NCI-H2081 (cell line): Measurements from ENCODE around the gene PHGDH.

Experiments used
- DNase-seq, 2 experiments: peaks; one replicate each; lab custom pipeline; 2025; lab: John Stamatoyannopoulos, UW

PHGDH gene

DNA sequence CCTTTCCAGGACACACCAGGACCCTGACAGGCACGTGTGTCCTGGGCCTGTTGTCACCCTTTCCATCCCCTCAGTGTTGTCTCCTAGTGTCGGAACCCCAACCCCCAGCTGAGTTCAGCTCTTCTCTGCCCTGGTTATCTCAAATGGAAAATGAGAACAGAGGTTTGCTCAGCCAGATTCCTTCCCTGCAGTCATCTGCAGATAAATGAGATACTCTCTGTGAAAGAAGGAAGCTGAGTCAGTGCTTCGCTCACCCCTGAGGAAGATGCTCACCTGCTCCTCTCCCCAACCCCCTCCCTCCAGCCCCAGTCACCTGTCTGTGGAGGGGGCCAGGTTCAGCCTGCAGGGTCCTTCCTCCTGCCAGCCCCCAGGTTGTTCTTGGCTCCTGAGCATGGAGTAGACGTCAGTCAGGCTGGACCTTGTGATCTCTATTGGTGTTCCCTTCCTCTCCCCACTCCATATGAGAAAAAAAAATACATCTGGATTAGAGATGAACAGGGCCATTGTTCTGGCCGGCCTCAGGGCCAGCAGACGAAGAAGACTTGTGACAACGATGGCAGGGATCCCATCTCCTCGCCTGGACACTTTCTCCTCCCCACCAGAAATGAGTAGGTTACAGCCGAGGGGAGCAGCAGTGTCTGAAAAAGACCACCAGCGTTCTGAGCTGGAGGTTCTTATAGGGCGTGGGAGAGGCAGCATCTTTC, 20.9 kb downstream of the PHGDH start:
- DNase-seq = no peak

DNA sequence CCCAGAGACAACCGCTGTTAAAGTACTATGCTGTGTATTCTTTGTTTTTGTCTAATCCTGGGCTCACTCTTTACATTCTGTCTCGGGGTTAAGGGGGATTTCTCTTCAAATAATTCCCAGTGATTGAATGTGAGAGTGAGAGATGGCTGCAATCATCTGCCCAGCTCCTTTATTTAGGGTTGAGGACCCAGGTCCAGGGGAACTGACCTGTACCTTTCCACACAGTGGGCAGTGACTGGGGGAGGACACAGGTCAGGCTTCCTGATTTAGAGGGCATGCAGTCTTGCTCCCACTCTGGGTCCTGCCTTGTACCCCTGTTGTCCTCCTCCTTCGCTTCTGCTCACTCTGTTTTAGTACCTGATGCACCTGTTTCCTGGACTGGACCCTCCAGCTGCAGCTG, 22.0 kb downstream of the PHGDH start:
- DNase-seq = no peak

DNA sequence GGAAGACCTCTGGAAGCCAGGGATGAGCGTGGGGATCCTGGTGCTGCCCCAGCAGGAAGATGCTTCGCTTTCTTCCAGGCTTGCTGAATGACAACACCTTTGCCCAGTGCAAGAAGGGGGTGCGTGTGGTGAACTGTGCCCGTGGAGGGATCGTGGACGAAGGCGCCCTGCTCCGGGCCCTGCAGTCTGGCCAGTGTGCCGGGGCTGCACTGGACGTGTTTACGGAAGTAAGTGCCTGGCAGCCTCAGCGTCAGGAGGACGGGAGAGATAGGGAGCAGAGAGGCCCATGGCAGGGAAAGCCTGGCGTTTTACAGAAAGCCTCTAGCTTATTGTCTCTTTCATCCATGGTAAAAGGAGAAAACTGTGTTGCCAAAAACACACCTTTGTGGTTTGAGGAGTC, 23.5 kb downstream of the PHGDH start:
- no peak for DNase-seq

DNA sequence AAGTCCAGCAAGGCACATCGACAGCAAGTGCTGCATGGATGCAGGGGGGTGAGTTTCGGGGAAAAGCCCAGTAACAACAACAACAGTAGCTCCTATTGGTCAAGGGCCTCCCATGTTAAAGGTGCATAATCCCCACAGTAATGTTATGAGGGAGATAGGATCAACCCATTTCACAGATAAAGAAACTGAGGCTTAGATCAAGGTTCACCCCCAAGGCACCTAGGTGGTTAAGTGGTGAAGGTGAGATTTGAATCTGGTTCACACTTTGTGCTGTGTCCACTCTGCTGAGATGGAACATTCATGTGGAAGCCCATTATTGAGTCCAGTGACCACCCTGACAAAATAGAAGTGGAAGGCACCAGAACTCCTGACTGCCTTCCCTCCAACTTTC, 24.9 kb downstream of the PHGDH start:
- DNase-seq = no peak

DNA sequence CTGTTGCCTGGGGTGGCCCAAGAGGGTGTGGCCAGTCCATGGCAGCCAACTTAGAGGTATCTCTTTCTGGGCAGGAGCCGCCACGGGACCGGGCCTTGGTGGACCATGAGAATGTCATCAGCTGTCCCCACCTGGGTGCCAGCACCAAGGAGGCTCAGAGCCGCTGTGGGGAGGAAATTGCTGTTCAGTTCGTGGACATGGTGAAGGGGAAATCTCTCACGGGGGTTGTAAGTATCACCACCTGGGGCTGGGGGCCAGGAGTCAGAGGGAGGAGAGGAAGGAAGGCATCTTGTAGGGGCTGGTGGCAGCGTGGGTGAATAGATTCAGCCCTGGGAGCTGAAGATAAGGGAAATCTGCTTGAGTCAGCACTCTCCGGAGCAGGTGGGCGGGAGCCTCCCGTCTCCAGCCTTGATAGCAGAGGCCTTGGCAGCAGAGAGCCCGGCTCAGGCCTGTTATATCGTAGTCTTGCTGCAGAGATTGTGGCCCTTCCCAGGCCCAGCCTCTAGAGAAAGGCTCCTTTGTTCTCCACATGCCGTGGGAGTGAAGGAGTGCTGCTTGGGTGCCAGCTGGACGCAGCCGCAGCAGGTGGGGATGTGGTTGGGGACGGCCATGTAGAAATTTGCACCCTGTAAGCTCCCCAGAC, 25.4 kb downstream of the PHGDH start:
- DNase-seq = no peak

DNA sequence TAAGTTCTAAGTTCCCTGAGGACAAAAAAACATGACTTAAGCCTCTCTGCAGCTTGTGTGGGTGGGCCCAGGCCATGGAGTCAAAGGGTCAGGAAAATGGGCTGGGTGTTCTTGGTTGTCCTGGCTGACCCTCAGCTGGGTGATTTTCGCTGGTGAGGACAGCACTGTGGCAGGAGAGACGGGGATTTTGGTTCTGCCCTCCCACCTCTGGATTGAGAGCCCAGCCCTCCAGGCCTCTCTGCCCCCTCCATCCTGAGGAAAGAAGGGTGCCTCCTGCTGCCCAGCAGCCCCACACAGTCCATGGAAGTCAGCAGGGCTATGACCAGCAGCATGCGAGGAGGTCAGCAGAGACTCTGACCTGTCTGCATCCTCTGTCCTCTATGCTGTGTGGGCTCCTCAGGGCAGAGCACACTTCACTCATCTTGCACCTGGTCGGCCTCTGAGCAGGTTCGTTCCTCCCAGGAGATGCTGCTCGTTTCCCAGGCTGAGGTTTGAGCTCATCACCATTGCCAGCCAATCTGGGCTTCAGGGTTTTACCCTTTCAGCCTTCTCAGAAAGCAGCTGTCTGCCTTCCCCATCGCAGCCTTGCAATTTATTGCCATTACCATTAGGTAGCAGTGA, 26.5 kb downstream of the PHGDH start:
- DNase-seq = no peak

DNA sequence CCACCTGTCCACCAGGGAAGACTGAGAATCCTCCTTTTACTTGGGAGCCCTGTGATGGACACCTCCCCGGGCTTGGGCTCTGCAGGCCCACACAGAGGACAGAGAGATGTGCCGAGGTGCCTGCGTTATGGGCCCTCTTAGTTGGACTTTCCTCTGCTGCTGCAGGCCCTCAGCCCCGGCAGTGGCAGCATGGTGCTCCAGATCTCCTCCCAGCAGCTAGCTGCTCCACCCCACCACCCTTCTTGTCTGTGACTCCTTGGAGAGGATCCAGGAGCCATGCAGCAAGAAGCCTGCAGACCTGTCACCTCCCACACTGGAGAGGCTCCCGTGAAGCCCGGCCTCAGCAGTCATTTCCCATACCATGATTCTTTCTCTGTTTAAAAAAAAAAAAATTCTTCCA, 27.4 kb downstream of the PHGDH start:
- no peak for DNase-seq

DNA sequence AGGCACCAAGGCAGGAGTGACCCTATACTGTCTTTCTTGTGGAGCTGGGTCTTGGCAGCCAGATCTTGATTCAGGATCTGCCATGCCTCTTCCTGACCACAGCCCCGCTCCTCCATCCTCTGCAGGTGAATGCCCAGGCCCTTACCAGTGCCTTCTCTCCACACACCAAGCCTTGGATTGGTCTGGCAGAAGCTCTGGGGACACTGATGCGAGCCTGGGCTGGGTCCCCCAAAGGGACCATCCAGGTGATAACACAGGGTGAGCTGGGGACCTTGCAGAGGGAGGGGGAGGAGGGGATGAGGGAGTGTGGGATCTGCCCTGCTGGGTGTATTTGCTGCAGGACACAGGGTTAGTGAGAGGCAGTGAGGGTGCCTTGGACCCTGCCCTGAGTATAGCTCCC, 28.5 kb downstream of the PHGDH start:
- no peak for DNase-seq

DNA sequence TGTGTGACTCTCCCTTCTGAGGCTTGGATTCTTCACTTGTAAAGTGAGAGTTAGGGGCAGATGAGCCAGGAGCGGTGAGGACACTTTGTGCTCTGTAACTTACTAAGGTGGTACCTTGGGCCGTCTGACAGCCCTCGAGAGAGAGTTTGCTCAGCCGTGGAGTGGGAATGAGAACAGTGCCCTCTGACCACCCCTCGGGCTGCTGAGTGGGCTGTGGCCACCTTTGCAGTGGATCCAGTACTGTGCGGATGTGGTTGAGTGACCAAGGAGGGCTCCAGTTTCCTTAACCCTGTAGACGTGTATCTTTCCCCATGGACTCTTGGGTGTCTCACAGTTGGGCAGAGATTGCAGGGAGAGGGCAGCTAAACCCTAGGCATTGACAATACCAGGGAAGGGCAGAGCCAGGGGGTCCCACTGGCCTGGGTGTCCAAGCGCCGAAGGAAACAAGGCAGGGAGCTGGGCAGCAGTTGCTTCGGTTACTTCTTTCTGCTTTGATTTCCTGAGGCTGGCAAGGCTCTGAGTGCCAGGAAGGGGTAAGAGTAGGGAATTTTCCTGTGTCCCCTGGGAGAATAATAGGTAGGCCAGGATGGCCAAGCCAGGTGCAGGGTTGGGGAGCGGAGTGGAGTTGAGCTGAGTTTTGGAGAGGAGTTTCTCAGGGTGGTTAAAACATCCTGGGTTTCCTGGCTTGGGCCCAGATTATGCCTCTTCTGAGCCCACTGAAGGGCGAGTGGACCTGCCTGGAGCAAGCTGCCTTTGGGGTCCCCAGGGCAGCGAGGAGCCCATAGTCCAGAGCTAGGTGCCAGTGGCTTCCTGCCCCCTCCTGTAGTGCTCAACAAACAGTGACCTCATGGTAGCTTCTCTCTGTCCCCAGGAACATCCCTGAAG, 29.4 kb downstream of the PHGDH start:
- no peak for DNase-seq

DNA sequence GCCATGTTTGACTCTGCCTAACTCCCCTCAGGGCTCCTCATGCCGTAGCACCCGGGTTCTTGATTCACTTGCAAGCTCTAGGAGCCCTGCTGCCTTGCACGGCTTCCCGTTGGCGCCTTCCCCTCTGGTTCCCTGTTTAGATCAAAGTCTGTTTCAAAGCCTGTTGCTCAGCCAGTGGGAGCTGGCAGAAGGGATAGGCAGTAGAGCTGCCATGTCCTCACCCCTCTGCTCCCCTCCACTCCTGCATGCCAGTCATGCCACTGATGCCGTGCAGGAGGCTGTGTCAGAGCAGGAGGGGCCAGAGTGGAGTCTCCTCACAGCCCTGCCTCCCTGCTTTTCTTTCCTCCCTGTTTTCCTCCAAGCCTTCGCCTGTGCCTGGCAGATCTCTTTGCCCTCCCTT, 30.5 kb downstream of the PHGDH start:
- DNase-seq = no peak

DNA sequence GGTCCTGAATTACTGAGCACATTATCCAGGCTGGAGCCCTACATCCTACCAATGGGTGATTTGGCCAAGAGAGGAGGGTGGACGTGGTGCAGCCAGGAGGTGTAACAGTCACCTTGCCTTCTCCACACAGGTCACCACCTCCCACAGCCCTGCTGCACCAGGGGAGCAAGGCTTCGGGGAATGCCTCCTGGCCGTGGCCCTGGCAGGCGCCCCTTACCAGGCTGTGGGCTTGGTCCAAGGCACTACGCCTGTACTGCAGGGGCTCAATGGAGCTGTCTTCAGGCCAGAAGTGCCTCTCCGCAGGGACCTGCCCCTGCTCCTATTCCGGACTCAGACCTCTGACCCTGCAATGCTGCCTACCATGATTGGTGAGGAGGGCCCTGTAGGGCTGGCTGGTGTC, 30.9 kb downstream of the PHGDH start:
- DNase-seq = no peak

DNA sequence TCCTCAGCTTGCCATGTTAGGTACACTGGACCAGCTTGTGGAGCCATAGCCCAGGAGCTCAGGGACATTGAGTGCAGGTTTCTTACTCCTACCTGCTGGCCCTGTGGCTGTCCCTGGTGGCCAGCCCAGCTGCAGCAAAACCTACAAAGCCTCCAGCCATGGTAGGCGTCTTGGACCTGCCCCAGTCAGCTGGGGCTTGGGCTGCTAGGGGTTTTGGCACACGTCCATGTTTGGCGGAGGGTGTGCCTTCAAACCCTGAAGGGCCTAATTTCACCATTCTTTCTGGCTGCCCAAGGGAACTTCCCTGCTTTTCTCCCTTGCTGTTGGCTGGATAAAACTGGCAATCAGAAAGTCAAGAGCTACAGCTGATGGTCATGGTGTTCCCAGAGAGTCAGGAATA, 31.6 kb downstream of the PHGDH start:
- DNase-seq = no peak

DNA sequence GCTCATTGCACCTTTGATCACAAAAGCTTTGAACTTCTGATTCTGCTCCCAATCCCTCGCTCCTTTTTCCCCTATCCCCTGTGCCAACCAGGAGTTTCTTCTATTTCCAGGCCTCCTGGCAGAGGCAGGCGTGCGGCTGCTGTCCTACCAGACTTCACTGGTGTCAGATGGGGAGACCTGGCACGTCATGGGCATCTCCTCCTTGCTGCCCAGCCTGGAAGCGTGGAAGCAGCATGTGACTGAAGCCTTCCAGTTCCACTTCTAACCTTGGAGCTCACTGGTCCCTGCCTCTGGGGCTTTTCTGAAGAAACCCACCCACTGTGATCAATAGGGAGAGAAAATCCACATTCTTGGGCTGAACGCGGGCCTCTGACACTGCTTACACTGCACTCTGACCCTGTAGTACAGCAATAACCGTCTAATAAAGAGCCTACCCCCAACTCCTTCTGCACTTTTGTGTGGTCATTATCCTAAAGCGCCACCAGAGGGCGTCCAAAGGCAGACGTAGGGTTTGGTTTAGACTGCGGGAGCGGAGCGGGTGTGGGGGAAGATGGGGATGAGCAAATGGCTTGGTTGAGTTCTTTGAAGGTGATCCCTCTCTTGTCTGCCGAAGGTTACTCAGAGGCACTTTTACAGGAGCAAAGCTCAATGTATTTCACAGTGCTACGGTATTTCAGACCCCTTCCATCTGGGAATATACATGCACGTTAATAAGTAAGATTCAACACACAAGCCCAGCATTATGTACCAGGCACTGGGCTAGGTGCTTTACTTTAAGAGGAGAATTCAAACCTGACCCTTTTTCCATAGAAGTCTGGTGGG, 32.3 kb downstream of the PHGDH start:
- DNase-seq = peak; percentile 29 to 45

DNA sequence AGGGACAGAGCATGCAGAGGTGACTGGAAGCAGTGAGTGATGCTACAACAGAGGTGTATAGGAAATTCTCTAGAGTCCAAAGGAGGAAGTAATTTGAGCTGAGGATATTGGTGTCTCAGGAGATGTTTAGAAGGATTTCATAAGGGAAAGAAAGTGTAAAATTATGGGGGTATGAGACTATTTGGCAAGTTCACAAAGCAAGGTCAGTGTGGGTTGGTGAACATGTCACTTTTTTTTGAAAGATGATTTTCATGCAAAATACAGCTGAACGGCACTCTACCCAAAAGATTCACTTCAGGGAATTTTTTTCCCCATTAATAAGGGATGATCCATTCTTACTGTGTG, 32.8 kb downstream of the PHGDH start:
- DNase-seq = no peak

DNA sequence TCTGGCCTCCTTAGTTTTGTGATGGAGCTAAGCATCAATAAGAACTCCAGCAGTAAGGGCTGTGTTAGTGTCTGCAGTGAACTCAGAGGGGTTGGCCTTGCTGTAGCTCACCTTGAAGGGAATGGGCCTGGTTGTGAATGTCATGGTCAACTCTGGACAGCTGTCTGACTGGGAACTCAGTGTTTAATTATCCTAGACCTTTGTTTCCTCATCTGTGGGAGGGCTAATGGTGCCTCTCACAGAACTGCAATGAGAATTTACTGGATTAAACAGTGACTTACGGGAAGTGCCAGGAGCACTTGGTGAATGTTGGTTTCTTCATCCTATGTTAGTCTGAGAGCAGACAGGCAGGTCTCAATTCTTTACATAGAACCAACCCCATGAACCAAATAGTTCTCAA, 33.3 kb downstream of the PHGDH start:
- no peak for DNase-seq

DNA sequence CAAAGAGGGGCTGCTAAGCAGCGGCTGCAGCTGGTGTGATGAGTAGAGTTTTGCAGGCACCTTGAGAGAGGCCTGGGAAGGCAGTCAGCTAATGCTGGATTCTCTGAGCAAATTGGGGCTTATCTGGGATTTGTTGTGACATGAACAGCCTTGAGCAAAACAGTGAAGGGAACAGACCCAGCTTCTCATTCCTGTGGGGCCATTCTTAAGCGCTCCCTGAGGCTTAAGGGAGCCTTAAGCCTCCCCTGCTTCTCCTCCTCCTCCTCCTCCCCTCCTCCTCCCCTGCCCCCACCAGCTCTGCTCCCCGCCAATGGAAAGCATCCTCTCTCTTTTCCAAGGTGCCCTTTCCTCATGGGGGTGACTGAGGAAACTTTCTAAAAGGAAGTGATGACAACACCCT, 35.7 kb downstream of the PHGDH start:
- no peak for DNase-seq

DNA sequence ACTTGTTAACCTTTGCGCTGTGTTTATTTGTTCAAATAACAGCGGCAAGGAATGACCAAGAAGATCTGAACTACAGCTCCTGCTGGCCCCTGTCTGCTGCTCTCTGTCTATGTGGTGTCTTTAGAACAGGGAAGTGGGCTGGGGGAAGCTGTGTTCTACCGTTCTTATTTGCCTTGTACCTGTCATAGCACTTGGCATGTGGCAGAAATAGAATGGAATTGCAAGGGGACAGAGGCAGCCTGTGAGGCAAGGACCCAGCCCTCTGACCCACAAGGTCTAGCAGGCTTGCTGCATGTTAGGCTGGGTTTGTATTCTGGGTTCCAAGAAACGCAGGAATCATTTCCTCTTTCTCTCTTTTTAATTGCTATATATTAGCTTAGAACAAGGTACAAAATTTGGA, 36.3 kb downstream of the PHGDH start:
- DNase-seq = no peak

DNA sequence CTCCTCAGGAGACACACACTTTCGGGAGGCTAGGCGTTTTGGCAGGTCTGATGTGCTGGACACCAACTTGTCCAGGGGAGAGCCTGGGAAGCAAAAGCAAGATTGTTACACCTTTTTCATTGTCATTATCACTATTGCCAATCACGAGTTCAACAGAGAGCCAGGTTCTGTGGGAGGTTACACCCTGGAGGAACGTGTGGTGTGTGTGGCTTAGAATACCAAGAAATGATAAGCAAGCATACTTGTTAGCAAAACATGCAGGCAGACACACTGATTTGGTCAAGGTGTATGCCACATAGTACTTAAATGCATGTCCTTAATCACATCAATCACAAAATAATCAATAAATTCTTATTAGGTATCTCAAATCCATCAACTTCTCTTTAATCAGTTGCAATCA, 40.9 kb downstream of the PHGDH start:
- DNase-seq = no peak

DNA sequence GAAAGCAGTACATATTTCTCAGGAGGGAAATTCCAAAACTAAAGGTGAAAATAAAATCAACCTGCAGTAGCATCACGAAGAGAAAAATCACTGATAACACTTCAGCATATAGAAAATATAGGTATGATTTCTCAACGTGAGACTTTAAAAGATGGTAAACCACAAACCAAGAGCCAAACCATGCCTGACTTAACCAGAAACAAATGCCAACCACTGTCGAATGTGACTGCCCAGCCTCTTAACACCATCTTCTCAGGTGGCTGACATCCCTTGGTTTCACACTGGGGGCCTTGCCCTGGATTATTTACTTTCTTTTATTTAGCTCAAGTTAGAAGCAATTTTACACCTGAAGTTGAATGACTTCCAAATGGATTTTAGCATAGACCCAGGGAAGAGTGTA, 46.9 kb downstream of the PHGDH start:
- DNase-seq = no peak

DNA sequence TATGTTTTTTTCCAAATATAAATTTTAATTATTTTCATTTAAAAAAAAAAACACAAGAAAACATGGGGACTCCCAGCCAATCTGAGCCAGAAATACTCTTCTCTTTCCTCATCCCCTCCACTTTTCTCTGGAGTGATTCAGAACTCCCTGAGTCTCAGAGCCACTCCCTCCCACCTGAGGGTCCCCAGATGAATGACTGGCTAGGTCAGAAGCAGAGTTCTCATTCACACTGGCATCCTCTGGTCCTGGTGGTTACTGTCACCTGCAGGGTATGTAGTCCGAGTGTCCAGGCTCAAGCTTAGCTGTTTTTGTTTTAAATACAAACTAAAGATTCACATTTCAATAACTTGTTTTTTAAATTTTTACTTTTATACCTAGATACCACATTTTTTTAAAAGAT, 50.7 kb downstream of the PHGDH start:
- DNase-seq = no peak

DNA sequence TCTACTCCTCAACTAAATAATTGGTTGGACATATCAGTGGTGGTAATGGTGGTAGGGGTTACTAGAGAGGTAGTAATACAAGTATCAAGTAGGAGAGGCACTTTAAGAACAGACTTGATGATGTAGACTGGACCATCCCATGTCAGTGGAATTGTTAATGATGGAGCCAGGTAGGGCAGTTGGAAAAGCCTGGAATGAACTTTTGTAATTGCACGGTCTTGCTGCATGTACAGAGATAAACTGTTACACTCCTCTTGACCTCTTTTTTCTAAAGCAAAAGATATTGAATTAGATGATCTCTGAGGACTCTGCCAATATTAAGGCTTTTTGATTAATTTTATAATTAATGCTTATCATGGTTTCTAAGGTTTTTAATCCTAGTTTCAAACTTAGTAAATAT, 51.2 kb downstream of the PHGDH start:
- DNase-seq = no peak

DNA sequence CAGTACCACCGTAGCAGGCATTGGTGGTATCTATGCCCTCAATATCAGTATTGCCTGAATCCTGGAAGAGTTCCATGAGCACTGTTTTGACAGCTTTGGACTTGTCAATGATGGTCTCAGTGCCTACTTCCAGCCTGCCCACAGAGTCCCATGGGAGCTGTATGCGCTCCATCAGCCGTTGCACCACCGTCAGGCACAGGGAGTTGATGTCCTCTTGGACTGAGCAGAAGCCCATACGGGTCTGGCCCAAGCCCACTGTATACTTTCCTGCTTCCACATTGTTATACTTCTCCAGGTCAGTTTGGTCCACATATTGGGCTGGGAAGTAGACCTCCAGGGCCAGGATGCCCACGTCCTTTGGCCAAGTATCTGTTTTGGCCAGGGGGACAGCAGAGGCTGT, 52.5 kb downstream of the PHGDH start:
- DNase-seq = no peak
